Neural cell (in vitro differentiated cells): ENCODE data around the gene EGLN1. TPM values are rescaled to one million over a fixed set of nuclear protein-coding genes. Genes with fewer than 3 reads are reported as not detected.
"Not testable (repeated sequence)": the region's sequence is repeated elsewhere in the genome, so short reads cannot be mapped to it uniquely, and the experiment has no call there.

Experiments used
- H2AFZ ChIP-seq: fragments of 200-600, 300-800 bp; sonication (generic), shearing (Covaris generic); 2 replicates; pipeline ENCODE4 v1.6.0; 2014; ENCODE audit warnings: low read depth, mild to moderate bottlenecking, antibody characterized with exemption, low read length, moderate library complexity
- H3F3A ChIP-seq: fragments of 200-600 bp; shearing (Covaris generic); 2 replicates; pipeline ENCODE4 v1.6.1; 2016; ENCODE audit warnings: mild to moderate bottlenecking, moderate library complexity, mixed read lengths, antibody characterized with exemption, low read length; ENCODE audit not compliant: insufficient read depth, poor library complexity, severe bottlenecking
- H3K27ac ChIP-seq: fragments of 200-600, 300-800 bp; sonication (generic), shearing (Covaris generic); 2 replicates; pipeline ENCODE4 v1.5.1; 2014; ENCODE audit warnings: mild to moderate bottlenecking, low read length, moderate library complexity
- H3K27me3 ChIP-seq: fragments of 300-800, 200-600 bp; sonication (generic), shearing (Covaris generic); 2 replicates; pipeline ENCODE4 v1.6.0; 2014; ENCODE audit warnings: mild to moderate bottlenecking, low read depth, low read length, moderate library complexity; ENCODE audit not compliant: insufficient read depth
- H3K36me3 ChIP-seq: fragments of 300-800, 200-600 bp; sonication (generic), shearing (Covaris generic); 2 replicates; pipeline ENCODE4 v1.5.1; 2014; ENCODE audit warnings: mild to moderate bottlenecking, antibody characterized with exemption, low read length, moderate library complexity; ENCODE audit not compliant: insufficient read depth
- H3K4me2 ChIP-seq: fragments of 300-800, 200-600 bp; sonication (generic), shearing (Covaris generic); 2 replicates; pipeline ENCODE4 v1.6.0; 2014; ENCODE audit warnings: mild to moderate bottlenecking, low read length
- H3K4me3 ChIP-seq: fragments of 300-800, 200-600 bp; sonication (generic), shearing (Covaris generic); 2 replicates; pipeline ENCODE4 v1.5.1; 2014; ENCODE audit warnings: mild to moderate bottlenecking, low read length, moderate library complexity
- H3K79me2 ChIP-seq: fragments of 200-600 bp; shearing (Covaris generic); replicated peaks from 2 replicates; pipeline ENCODE4 v1.6.0; 2014; ENCODE audit warnings: mild to moderate bottlenecking, low read length, moderate library complexity; ENCODE audit not compliant: insufficient read depth
- H3K9ac ChIP-seq: fragments of 300-800, 200-600 bp; sonication (generic), shearing (Covaris generic); 2 replicates; pipeline ENCODE4 v1.6.1; 2016; ENCODE audit warnings: mild to moderate bottlenecking, low read length, mixed read lengths
- H3K9me2 ChIP-seq: fragments of 200-600 bp; shearing (Covaris generic); 2 replicates; pipeline ENCODE4 v1.6.1; 2016; ENCODE audit warnings: mild to moderate bottlenecking, low read length, mixed read lengths; ENCODE audit not compliant: insufficient read depth
- H3K9me3 ChIP-seq: fragments of 200-600, 300-800 bp; sonication (generic), shearing (Covaris generic); 2 replicates; pipeline ENCODE4 v1.6.1; 2016; ENCODE audit warnings: mild to moderate bottlenecking, mixed run types, low read length, moderate library complexity, mixed read lengths
- H4K20me1 ChIP-seq: fragments of 200-600 bp; shearing (Covaris generic); 2 replicates; pipeline ENCODE4 v1.6.1; 2016; ENCODE audit warnings: mild to moderate bottlenecking, mixed run types; ENCODE audit not compliant: insufficient read depth
- CTCF ChIP-seq: fragments of 450-650 bp; IDR thresholded peaks from 2 replicates; pipeline ENCODE4 v1.5.1; 2014; ENCODE audit warnings: antibody characterized with exemption, mild to moderate bottlenecking, moderate library complexity; ENCODE audit not compliant: poor library complexity, severe bottlenecking
- EP300 ChIP-seq: fragments of 450-650 bp; conservative IDR thresholded peaks from 2 replicates; pipeline ENCODE4 v1.6.1; 2014; ENCODE audit warnings: antibody characterized with exemption, mild to moderate bottlenecking, moderate library complexity; ENCODE audit not compliant: poor library complexity, severe bottlenecking
- EZH2 ChIP-seq: fragments of 200-600, 300-800 bp; shearing (Covaris generic), sonication (generic); IDR thresholded peaks from 2 replicates; pipeline ENCODE4 v1.6.1; 2014; ENCODE audit warnings: antibody characterized with exemption, low read length, borderline replicate concordance, mild to moderate bottlenecking; ENCODE audit not compliant: insufficient read depth, poor library complexity, severe bottlenecking
- MXI1 ChIP-seq: fragments of 450-650 bp; conservative IDR thresholded peaks from 2 replicates; pipeline ENCODE4 v1.6.1; 2014; ENCODE audit warnings: antibody characterized with exemption, mild to moderate bottlenecking; ENCODE audit not compliant: poor library complexity, severe bottlenecking
- POLR2AphosphoS5 ChIP-seq: IDR thresholded peaks from 2 replicates; pipeline ENCODE4 v1.6.1; 2012
- RAD21 ChIP-seq: fragments of 450-650 bp; conservative IDR thresholded peaks from 2 replicates; pipeline ENCODE4 v1.6.1; 2014; ENCODE audit warnings: antibody characterized with exemption, mild to moderate bottlenecking, moderate library complexity
- REST ChIP-seq: IDR thresholded peaks from 2 replicates; pipeline ENCODE4 v1.6.1; 2012; ENCODE audit warnings: borderline replicate concordance
- SMC3 ChIP-seq: fragments of 450-650 bp; conservative IDR thresholded peaks from 2 replicates; pipeline ENCODE4 v1.6.1; 2014; ENCODE audit warnings: antibody characterized with exemption, mild to moderate bottlenecking, moderate library complexity; ENCODE audit not compliant: poor library complexity
- TAF1 ChIP-seq: IDR thresholded peaks from 2 replicates; pipeline ENCODE4 v1.6.1; 2012; ENCODE audit warnings: low read depth
- polyA plus RNA-seq: library from polyadenylated mRNA; depleted of rRNA; stranded (reverse); fragments of >200 nt; gene quantifications from 2 replicates; pipeline ENCODE4 v1.2.3, GENCODE V29; 2014

Gene EGLN1
- polyA plus RNA-seq, 1 donor from 2014 or later = 33.2 TPM

GRCh38 chr1:231351816-231352215, 70.3 kb downstream of the EGLN1 start:
- H3F3A ChIP-seq = no peaks in the 10 kb centered on the region
- no peak overlapping the region for H3K4me2 ChIP-seq
- H3K9ac ChIP-seq = no peak overlapping the region
- H3K79me2 ChIP-seq = no peaks in the 10 kb centered on the region
- no peaks in the 10 kb centered on the region for H3K9me2 ChIP-seq
- no peaks in the 10 kb centered on the region for H3K27me3 ChIP-seq
- H3K4me3 ChIP-seq = no peak overlapping the region
- H3K36me3 ChIP-seq = no peaks in the 10 kb centered on the region
- H3K27ac ChIP-seq = no peak overlapping the region
- TF ChIP-seq CTCF (no peak), POLR2AphosphoS5 (no peak), RAD21 (no peak), SMC3 (no peak), EZH2 (no peak), MXI1 (no peak), TAF1 (no peak), REST (no peak), EP300 (no peak)
- no peaks in the 10 kb centered on the region for H4K20me1 ChIP-seq
- no peak overlapping the region for H2AFZ ChIP-seq
- H3K9me3 ChIP-seq = no peaks in the 10 kb centered on the region

- not testable (repeated sequence) for H2AFZ ChIP-seq, H3K4me3 ChIP-seq, H3K79me2 ChIP-seq, H3K36me3 ChIP-seq, H3F3A ChIP-seq, H3K27me3 ChIP-seq, H3K9ac ChIP-seq, H3K27ac ChIP-seq, H3K9me2 ChIP-seq, H4K20me1 ChIP-seq, H3K4me2 ChIP-seq, H3K9me3 ChIP-seq
Measured at GRCh38 chr1:231348856-231349255, 73.2 kb downstream of the EGLN1 start.

GRCh38 chr1:231348442-231348841, 73.6 kb downstream of the EGLN1 start:
- no peak overlapping the region for H3K9ac ChIP-seq
- H2AFZ ChIP-seq = no peak overlapping the region
- H3K9me3 ChIP-seq = no peaks in the 10 kb centered on the region
- H3K4me2 ChIP-seq = no peak overlapping the region
- no peaks in the 10 kb centered on the region for H3F3A ChIP-seq
- H3K4me3 ChIP-seq = no peak overlapping the region
- no peaks in the 10 kb centered on the region for H3K36me3 ChIP-seq
- H4K20me1 ChIP-seq = no peaks in the 10 kb centered on the region
- peaks cover 4% of the 10 kb centered on the region for H3K79me2 ChIP-seq
- H3K9me2 ChIP-seq = no peaks in the 10 kb centered on the region
- H3K27me3 ChIP-seq = no peaks in the 10 kb centered on the region
- no peak overlapping the region for H3K27ac ChIP-seq
- TF ChIP-seq SMC3 (no peak), EZH2 (no peak), EP300 (no peak), TAF1 (no peak), MXI1 (no peak), POLR2AphosphoS5 (no peak), REST (no peak), CTCF (no peak)
